Measurements from ENCODE around the gene MSLN. TPM values are rescaled to one million over a fixed set of nuclear protein-coding genes. Genes with fewer than 3 reads are reported as not detected.
A peak's percentile ranks its signal among the peaks of the same experiment; 100 is the strongest.

Gene MSLN
- total RNA-seq, 2 experiments from 2014 or later: not detected

DNA sequence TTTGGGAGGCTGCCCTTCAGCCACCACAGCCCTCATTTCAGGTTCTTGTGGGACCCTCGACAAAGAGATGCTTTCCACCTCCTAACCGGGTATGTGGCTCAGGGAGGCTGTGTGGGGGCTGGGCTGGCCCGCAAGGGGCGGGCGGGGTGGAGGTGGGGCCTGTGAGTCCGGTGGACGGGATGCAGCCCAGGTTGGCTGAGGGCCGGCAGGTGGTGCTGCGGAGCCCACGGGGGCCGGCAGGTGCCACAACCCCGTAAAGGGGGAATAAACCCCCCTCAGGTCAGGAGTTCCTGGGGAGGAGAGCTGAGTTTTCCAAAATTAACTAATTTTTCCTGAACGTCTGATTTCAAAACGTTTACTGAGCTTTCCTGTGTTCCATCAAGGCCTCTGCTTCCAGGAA lies 14.8 kb upstream of the MSLN start:
- H3K4me1 Mint-ChIP-seq (ENCODE audit: low read depth): no peaks in the 10 kb centered on the region
- TF ChIP-seq, protein P1, sequence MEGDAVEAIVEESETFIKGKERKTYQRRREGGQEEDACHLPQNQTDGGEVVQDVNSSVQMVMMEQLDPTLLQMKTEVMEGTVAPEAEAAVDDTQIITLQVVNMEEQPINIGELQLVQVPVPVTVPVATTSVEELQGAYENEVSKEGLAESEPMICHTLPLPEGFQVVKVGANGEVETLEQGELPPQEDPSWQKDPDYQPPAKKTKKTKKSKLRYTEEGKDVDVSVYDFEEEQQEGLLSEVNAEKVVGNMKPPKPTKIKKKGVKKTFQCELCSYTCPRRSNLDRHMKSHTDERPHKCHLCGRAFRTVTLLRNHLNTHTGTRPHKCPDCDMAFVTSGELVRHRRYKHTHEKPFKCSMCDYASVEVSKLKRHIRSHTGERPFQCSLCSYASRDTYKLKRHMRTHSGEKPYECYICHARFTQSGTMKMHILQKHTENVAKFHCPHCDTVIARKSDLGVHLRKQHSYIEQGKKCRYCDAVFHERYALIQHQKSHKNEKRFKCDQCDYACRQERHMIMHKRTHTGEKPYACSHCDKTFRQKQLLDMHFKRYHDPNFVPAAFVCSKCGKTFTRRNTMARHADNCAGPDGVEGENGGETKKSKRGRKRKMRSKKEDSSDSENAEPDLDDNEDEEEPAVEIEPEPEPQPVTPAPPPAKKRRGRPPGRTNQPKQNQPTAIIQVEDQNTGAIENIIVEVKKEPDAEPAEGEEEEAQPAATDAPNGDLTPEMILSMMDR (IDR thresholded peaks at IDR 0.05): no peak
- no peak overlapping the region for H3K27ac Mint-ChIP-seq
- POLR2A ChIA-PET: no interaction called here
- H3K36me3 Mint-ChIP-seq (ENCODE audit: low read depth): no peaks in the 10 kb centered on the region
- H3K4me3 Mint-ChIP-seq: no peak overlapping the region
- ATAC-seq (peak; percentile 29), DNase-seq (peak; percentile 49)
- H3K9me3 Mint-ChIP-seq: no peaks in the 10 kb centered on the region
- intact Hi-C loops (cut with micrococcal nuclease): no loop called here
- H3K27me3 Mint-ChIP-seq: no peaks in the 10 kb centered on the region
- CTCF ChIA-PET: interaction anchor here (0.6 to 3.0 kb wide), 5 partner anchors 9 to 42 kb away, joined by 3 to 20 read pairs (median 3); no protein-coding TSS in a partner anchor

DNA sequence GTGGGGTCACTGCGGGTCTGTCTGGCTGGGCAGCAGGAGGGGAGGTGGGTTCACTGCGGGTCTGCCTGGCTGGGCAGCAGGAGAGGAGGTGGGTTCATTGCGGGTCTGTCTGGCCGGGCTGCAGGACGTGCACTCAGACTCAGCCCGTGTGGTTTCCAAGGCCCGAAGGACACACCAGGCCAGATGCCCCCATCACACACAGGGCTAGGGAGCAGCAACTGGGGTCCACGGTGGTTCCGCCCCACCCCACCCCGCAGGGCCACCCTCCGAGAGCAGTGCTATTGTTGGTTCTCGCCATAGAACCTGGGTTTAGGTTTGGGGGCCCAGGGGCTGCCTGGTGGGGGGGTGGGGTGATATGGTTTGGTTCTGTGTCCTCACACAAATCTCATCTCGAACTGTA lies 13.9 kb upstream of the MSLN start:
- H3K4me1 Mint-ChIP-seq (ENCODE audit: low read depth): no peaks in the 10 kb centered on the region
- ChIA-PET POLR2A (no interaction called here), CTCF (interaction anchor here (1.3 kb wide), 1 partner anchor 31 kb away, joined by 3 read pairs; no protein-coding TSS in a partner anchor)
- H3K27me3 Mint-ChIP-seq: no peaks in the 10 kb centered on the region
- TF ChIP-seq, protein P1 (IDR thresholded peaks at IDR 0.05): no peak
- ATAC-seq (no peak), DNase-seq (no peak)
- no peaks in the 10 kb centered on the region for H3K36me3 Mint-ChIP-seq (ENCODE audit: low read depth)
- H3K9me3 Mint-ChIP-seq: no peaks in the 10 kb centered on the region
- intact Hi-C loops (cut with micrococcal nuclease): no loop called here
- no peak overlapping the region for H3K4me3 Mint-ChIP-seq
- no peak overlapping the region for H3K27ac Mint-ChIP-seq

DNA sequence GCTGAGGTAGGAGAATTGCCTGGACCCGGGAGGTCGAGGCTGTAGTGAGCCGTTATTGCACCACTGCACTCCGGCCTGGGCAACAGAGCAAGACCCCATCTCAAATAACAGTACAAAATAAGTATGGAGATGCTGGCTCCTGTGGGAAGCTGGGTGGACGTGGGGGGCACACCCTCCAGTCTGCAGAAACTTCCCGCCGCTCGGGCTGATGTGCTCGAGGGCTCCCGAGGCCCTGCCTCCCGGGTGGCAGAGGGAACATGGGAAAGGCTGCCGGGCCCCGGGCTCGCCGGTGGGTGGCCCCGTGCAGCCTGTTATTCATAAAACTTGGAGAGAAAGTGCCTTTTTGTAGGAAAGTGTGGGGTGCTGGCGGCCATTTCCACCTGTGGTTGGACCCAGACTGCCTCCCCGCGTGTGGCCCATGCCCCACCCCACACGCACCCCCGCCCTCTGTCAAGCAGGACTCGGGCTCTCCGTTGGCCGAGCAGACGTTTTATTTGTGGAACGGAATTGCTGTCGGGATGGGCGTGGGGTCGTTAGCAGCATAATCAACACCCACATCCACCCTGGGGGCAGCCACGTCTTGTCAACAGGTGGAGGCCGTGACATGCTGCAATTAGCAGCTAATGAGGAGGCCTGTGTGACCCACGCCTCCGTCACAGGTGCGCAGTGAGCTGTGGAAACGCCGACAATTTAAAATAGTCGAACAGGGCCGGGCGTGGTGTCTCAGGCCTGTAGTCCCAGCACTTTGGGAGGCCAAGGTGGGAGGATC lies 12.4 kb upstream of the MSLN start:
- no peak for ATAC-seq
- intact Hi-C loops (cut with micrococcal nuclease): no loop called here
- POLR2A ChIA-PET: interaction anchor here (0.9 to 1.3 kb wide), 2 partner anchors 24 to 352 kb away, joined by 3 read pairs; no protein-coding TSS in a partner anchor

DNA sequence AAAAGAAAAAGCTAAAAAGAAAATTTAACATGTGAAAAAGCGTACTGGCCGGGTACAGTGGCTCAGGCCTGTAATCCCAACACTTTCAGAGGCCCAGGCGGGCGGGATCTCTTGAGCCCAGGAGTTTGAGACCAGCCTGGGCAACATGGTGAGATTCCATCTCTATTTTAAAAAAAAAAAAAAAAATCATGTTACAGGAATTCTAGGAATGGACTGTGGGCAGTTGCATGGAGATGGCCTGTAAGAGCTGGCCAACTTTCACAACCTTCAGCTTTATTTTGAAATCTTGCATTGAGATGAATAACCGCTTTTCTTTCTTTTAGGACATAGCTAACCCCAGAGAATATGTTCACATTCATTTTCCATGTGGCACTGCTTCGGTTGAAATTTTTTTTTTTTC lies 11.5 kb upstream of the MSLN start:
- ChIA-PET POLR2A (interaction anchor here (0.6 to 1.3 kb wide), 2 partner anchors 20 to 25 kb away, joined by 3 read pairs; no protein-coding TSS in a partner anchor), CTCF (interaction anchor here (1.1 to 1.6 kb wide), 3 partner anchors 9 to 38 kb away, joined by 3 to 4 read pairs (median 4); no protein-coding TSS in a partner anchor)
- Mint-ChIP-seq H3K27ac (no peak overlapping the region), H3K27me3 (no peaks in the 10 kb centered on the region), H3K4me1 (ENCODE audit: low read depth) (no peaks in the 10 kb centered on the region), H3K36me3 (ENCODE audit: low read depth) (no peaks in the 10 kb centered on the region), H3K9me3 (no peaks in the 10 kb centered on the region), H3K4me3 (no peak overlapping the region)
- intact Hi-C loops (cut with micrococcal nuclease): no loop called here
- DNase-seq (no peak), ATAC-seq (no peak)
- TF ChIP-seq, protein P1 (IDR thresholded peaks at IDR 0.05): no peak

More for the DNA sequence above, 12.4 kb upstream of the MSLN start:
- DNase-seq: no peak
- Mint-ChIP-seq H3K4me3 (no peak overlapping the region), H3K27ac (no peak overlapping the region), H3K36me3 (ENCODE audit: low read depth) (no peaks in the 10 kb centered on the region), H3K4me1 (ENCODE audit: low read depth) (no peaks in the 10 kb centered on the region), H3K27me3 (no peaks in the 10 kb centered on the region), H3K9me3 (no peaks in the 10 kb centered on the region)
- CTCF ChIA-PET: interaction anchor here (1.1 to 1.4 kb wide), 3 partner anchors 8 to 37 kb away, joined by 3 to 4 read pairs (median 3); no protein-coding TSS in a partner anchor
- TF ChIP-seq, protein P1 (IDR thresholded peaks at IDR 0.05): no peak

DNA sequence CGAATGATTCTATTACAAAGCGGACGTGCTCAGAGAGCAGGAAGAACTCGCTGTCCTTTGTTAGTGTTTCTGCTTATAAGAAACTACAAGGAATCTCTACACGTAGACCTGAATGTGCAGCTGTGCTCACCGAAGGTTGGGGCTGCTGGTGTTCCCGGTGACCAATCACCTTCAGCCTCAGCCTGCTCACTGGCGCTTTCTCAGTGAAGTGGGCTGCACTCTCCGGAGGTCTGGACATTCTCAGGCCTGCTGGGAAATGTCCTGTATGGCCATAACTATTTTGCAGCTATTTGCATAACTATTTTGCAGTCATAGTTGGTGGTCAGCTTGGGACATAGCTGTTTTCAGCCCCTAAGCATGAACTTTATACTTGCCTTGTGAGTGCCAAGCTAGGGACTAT lies 10.0 kb upstream of the MSLN start:
- ATAC-seq (no peak), DNase-seq (no peak)
- no peaks in the 10 kb centered on the region for H3K9me3 Mint-ChIP-seq
- POLR2A ChIA-PET: no interaction called here
- CTCF ChIA-PET: interaction anchor here (0.7 to 1.6 kb wide), 2 partner anchors 9 to 40 kb away, joined by 3 to 4 read pairs; no protein-coding TSS in a partner anchor
- intact Hi-C loops (cut with micrococcal nuclease): no loop called here
- H3K4me3 Mint-ChIP-seq: no peak overlapping the region
- H3K27me3 Mint-ChIP-seq: no peaks in the 10 kb centered on the region
- H3K36me3 Mint-ChIP-seq (ENCODE audit: low read depth): no peaks in the 10 kb centered on the region
- TF ChIP-seq, protein P1 (IDR thresholded peaks at IDR 0.05): no peak
- no peaks in the 10 kb centered on the region for H3K4me1 Mint-ChIP-seq (ENCODE audit: low read depth)
- H3K27ac Mint-ChIP-seq: no peak overlapping the region
